Measurements from ENCODE around the gene NPW. TPM values are rescaled to one million over a fixed set of nuclear protein-coding genes. Genes with fewer than 3 reads are reported as not detected.
A peak's percentile ranks its signal among the peaks of the same experiment; 100 is the strongest.
"Not testable (repeated sequence)": the region's sequence is repeated elsewhere in the genome, so short reads cannot be mapped to it uniquely, and the experiment has no call there.

NPW gene
- total and polyA plus RNA-seq, 3 donors from 2014 or later = 3.9 to 8.2 (median 7.3) TPM

GRCh38 chr16:2032285-2033056, 12.9 kb downstream of the NPW start:
- DNase-seq = no peak
- no peaks in the 10 kb centered on the region for H3K9me3 ChIP-seq
- H3K27me3 ChIP-seq = no peaks in the 10 kb centered on the region
- intact Hi-C loops (cut with DNase I; ENCODE audit: low total_unique reads) = no loop called here
- WGBS, 2 donors = 74 to 83% methylated on average over 15 of the region's 15 CpGs
- no peak for TF ChIP-seq POLR2A (IDR thresholded peaks at IDR 0.05)
- TF ChIP-seq, protein P1, sequence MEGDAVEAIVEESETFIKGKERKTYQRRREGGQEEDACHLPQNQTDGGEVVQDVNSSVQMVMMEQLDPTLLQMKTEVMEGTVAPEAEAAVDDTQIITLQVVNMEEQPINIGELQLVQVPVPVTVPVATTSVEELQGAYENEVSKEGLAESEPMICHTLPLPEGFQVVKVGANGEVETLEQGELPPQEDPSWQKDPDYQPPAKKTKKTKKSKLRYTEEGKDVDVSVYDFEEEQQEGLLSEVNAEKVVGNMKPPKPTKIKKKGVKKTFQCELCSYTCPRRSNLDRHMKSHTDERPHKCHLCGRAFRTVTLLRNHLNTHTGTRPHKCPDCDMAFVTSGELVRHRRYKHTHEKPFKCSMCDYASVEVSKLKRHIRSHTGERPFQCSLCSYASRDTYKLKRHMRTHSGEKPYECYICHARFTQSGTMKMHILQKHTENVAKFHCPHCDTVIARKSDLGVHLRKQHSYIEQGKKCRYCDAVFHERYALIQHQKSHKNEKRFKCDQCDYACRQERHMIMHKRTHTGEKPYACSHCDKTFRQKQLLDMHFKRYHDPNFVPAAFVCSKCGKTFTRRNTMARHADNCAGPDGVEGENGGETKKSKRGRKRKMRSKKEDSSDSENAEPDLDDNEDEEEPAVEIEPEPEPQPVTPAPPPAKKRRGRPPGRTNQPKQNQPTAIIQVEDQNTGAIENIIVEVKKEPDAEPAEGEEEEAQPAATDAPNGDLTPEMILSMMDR (IDR thresholded peaks at IDR 0.05) = no peak
- no peaks in the 10 kb centered on the region for H3K36me3 ChIP-seq (ENCODE audit: low read depth, missing control alignments)
- peaks cover 44% of the 10 kb centered on the region for H3K4me1 ChIP-seq
- no peak overlapping the region for H3K4me3 ChIP-seq
- H3K27ac ChIP-seq = peak overlapping the region; percentile 79 to 88

DNA sequence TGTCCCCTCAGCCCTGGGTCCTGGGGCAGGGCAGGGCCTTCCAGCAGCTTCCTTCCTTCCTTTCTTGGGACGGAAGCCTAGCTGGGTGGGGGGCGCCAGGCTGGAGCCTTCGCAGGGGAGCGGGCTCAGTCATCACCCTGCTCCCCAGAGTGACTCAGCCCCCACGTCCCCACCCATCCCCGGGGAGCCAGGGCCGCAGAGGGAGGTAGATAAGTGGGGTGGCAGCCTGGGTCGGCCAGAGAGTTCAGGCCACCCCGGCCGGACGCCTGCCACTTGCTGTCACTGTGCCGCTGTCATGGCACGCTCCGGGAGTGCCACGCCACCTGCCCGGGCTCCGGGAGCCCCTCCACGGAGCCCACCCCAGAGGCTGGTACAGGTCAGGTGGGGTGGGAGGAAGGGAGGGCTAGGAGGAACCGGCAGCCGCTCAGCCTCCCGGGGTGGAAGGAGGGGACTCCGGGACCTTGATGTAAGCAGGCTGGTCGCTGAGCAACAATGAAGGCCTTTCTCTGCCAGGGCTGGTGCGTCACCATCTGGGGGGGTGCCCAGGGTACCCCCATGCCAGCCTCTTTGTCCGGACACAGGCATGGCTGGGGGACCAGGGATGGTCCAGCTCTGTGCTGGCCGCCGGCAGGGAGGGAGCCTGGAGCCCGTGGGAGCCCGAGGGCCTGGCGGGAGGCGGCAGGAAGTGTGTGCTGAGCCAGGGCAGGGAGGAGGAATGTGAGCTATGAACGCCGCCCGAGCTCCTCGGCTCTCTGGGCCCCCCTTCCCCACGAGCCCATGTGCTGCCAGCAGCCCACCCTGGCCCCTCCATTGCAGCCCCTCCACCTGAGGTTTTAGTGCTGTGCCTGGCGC, 13.7 kb downstream of the NPW start:
- H3K4me1 ChIP-seq = peaks cover 51% of the 10 kb centered on the region
- TF ChIP-seq, protein P1 (IDR thresholded peaks at IDR 0.05) = no peak
- TF ChIP-seq POLR2A (IDR thresholded peaks at IDR 0.05) = no peak
- no peaks in the 10 kb centered on the region for H3K36me3 ChIP-seq (ENCODE audit: low read depth, missing control alignments)
- H3K27me3 ChIP-seq = no peaks in the 10 kb centered on the region
- H3K4me3 ChIP-seq = peak overlapping the region in 1 of 2 donors; percentile 4
- peak overlapping the region; percentile 79 to 88 for H3K27ac ChIP-seq
- WGBS, 2 donors = 38% methylated on average over 35 of the region's 37 CpGs; no CpG with 5 or more reads in 1 of the 2 donors
- intact Hi-C loops (cut with DNase I; ENCODE audit: low total_unique reads) = no loop called here
- DNase-seq = no peak
- no peaks in the 10 kb centered on the region for H3K9me3 ChIP-seq

GRCh38 chr16:2033909-2034695, 14.5 kb downstream of the NPW start:
- DNase-seq; intact Hi-C loops (cut with DNase I; ENCODE audit: low total_unique reads); H3K27me3 ChIP-seq; H3K36me3 ChIP-seq (ENCODE audit: low read depth, missing control alignments); H3K9me3 ChIP-seq: not testable (repeated sequence)
- H3K4me1 ChIP-seq = peaks cover 59% of the 10 kb centered on the region
- 53 to 55% methylated on average over 4 to 20 of the region's 32 CpGs for WGBS, 2 donors
- peak overlapping the region; percentile 79 to 89 for H3K27ac ChIP-seq
- peak overlapping the region in 1 of 2 donors; percentile 4 for H3K4me3 ChIP-seq

DNA sequence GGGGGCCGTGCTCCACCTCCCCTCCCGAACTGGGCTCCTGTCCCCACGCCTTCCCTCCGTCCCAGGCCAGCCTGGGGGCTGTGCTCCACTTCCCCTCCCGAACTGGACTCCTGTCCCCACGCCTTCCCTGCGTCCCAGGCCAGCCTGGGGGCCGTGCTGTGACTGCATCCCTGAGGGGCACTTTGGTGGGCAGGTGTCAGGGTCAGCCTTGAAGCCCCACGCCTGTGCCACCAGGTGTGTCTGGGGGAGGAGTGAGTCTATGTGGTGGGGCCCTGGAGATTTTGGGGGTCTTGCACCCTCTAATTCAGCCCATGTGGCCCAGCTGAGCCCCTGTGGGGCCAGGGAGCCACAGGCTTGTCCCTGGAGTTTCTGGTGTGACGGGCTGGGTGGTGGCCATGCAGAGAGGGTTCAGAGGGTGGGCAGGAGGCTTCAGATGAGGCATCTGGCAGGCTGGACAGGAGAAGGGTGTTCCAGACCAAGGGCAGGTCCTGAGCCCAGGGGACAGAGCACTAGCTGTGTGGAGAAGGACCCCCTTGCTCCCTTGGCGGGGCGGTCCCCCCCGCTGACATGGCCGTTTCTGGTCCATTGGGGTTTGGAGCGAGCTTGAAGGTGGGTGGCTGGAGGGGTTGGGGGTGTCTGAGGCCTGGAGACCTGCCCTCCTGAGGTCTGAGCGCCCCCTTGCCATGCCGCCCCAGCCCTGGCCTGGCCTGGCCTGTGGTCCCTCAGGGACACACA, 15.3 kb downstream of the NPW start:
- H3K36me3 ChIP-seq (ENCODE audit: low read depth, missing control alignments) = no peaks in the 10 kb centered on the region
- H3K4me1 ChIP-seq = peaks cover 67% of the 10 kb centered on the region
- no peaks in the 10 kb centered on the region for H3K27me3 ChIP-seq
- no peak overlapping the region for H3K4me3 ChIP-seq
- H3K9me3 ChIP-seq = no peaks in the 10 kb centered on the region
- intact Hi-C loops (cut with DNase I; ENCODE audit: low total_unique reads) = no loop called here
- WGBS, 2 donors = 71 to 79% methylated on average over 5 to 17 of the region's 17 CpGs
- H3K27ac ChIP-seq = peak overlapping the region; percentile 41 to 89
- no peak for DNase-seq
- TF ChIP-seq POLR2A (IDR thresholded peaks at IDR 0.05) = no peak
- TF ChIP-seq, protein P1 (IDR thresholded peaks at IDR 0.05) = no peak
